ENCODE measurements around the gene CDKL5.
A peak's percentile ranks its signal among the peaks of the same experiment; 100 is the strongest.
"Not testable (repeated sequence)": the region's sequence is repeated elsewhere in the genome, so short reads cannot be mapped to it uniquely, and the experiment has no call there.

CDKL5 gene

GRCh38 chrX:18425199-18426003, at the start of gene CDKL5:
TSS of gene CDKL5 (plus strand) at chrX:18425608. CDS start at chrX:18507097, 81,489 bp downstream.
- peak; percentile 94 for DNase-seq

DNA sequence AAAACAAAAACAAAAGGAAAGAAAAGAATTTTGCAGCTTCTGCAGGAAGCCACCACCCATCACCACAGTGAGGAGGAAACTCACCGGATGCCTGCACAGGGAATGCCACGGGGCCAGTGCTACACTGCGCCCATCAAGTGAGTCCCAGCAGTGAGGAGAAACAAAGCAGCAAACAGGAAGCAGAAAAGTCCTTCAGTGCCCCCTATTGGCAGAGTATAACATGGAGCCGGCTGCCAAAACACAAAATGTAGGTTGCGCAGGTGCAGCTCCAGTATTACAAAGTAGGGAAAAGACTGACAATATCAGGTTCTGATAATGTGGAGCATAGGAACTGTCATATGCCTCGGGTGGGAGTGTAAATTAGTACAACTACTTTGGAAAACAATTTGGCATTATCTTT, 47.6 kb upstream of the CDKL5 start:
- DNase-seq, result peak; percentile 23

DNA sequence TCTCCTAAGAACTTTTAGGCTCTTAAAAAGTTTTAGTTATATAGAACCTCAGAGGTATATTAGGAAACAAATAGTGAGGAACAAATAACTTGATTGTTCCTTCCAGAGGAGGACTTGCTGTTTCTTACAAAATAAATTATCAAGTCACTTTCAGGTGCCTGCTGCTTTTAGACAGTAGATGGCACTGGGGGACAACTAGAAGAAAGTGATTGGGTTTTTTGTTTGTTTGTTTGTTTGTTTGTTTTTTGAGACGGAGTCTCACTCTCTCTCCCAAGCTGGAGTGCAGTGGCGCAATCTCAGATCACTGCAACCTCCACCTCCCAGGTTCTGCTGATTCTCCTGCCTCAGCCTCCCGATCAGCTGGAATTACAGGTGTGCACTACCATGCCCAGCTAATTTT, 35.4 kb upstream of the CDKL5 start:
- no peak for DNase-seq

- peak; percentile 33 for DNase-seq
Observed at GRCh38 chrX:18390941-18391538, 34.4 kb upstream of the CDKL5 start.

DNA sequence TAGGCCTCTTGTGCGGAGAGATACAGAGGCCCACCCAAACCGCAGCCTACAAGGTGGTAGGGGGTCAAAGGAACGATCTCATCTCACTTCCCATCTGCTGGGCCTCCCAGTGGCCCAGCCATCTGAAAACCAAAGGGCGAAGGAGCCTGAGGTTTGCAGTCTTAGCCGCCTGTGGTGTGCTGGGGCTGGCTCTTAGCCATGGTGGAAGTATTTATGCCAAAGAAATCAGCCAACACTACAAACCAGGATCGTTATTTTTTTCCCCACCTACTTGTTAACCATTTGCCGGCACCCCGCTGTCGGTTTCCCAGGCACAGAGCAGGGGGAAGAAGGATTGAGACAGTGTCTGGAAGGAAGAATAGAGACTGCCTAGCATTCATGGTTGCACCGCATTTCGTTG, 30.9 kb upstream of the CDKL5 start:
- no peak for DNase-seq

DNA sequence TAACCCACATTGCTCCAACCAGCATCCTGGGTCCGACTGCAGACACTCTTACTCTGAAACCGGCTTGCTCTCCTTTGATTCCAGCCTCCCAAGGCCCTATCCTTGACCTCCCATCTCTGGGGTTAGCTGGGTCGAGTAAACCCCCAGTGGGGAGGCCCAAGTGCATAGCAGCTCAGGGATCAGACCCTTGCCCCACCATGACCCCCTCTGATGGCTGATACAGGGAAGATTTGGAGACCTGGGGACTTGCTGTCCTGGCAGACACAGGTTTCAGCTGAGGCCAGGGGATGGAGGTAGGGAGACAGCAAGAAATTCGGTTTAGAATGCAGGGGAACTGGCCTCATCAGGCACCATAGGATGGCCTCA, 23.6 kb upstream of the CDKL5 start:
- no peak for DNase-seq

GRCh38 chrX:18406531-18407266, 18.7 kb upstream of the CDKL5 start:
- peak; percentile 20 for DNase-seq

- DNase-seq, result peak; percentile 10
Observed at GRCh38 chrX:18410038-18410437, 15.4 kb upstream of the CDKL5 start.

GRCh38 chrX:18415386-18415785, 10.0 kb upstream of the CDKL5 start:
- peak; percentile 38 for DNase-seq

GRCh38 chrX:18422325-18422724, 3.1 kb upstream of the CDKL5 start:
- peak; percentile 86 for DNase-seq

- no peak for DNase-seq
Observed at GRCh38 chrX:18422886-18423285, 2.5 kb upstream of the CDKL5 start.

- DNase-seq, result peak; percentile 48
Observed at GRCh38 chrX:18424482-18425198, 768 bp upstream of the CDKL5 start.

DNA sequence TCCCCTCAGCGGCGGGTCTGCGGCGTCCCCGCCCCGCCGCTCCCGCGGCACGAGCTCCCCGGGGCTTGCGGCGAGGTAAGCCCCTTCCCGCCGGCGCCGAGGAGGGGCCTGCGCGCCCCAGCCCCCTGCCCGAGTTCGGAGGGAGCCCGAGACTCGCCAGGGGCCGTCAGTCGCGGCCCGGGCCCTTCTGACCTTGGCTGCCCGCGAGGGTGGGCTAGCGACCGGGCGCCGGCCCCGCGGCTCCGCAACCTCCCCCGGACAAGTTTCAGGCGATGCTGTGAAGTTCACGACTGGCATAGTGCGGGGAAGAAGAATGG, 554 bp downstream of the CDKL5 start:
- DNase-seq, result no peak

GRCh38 chrX:18428006-18428405, 2.6 kb downstream of the CDKL5 start:
- no peak for DNase-seq

DNA sequence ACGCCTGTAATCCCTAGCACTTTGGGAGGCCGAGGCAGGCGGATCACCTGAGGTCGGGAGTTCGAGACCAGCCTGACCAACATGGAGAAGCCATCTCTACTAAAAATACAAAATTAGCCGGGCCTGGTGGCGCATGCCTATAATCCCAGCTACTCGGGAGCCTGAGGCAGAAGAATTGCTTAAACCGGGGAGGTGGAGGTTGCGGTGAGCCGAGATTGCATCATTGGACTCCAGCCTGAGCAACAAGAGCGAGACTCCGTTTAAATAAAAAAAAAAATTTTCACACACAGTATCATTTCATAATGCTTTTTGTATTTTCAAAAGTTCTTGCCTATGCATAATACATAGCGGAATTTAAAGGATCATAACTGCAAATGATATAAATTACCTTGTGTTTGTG, 7.9 kb downstream of the CDKL5 start:
- DNase-seq, result not testable (repeated sequence)

DNA sequence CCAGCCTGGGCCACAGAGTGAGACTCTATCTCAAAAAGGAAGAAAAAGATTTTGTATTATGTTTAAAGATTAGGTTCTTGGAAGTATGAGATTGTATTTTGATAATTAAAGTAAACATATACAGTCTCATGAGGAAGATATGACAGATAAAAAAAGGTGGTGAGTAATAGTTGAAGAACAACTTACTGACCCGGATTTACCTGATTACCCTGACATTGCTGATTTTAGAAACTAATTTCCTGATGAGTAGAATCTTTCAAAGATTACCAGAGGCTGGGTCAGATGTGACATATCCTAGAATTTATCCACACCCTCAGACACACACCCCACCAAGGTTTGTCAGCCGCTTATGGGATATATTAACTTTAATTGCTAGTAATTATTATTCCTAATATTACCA, 9.5 kb downstream of the CDKL5 start:
- no peak for DNase-seq

DNA sequence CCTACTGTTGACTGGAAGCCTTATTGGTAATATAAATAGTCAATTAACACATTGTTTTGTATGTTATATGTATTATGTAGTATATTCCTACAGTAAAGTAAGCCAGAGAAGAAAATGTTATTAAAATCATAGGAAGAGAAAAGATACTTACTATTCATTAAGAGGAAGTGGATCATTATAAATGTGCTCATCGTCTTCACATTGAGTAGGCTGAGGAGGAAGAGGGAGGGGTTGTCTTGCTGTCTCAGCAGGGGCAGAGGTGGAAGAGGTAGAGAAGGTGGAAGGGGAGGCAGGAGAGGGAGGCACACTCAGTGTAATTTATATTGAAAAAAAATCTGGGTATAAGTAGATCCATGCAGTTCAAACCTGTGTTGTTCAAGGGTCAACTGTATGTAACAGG, 10.6 kb downstream of the CDKL5 start:
- DNase-seq, result no peak

DNA sequence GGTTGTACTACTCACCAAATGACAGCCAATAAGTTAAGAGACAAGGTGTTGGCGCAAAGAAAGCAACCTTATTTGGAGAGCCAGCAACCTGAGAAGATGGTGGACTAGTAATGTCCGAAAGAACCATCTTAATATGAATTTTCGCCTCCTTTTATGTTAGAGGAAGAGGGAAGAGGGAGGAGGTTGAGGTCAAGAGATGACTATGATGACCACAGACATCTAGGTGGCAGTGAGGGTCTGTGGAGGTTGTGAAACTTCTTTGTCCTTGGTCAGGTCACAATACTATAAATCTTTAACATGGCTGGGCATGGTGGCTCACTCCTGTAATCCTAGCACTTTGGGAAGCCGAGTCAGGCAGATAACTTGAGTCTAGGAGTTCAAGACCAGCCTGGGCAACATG, 15.4 kb downstream of the CDKL5 start:
- no peak for DNase-seq

- DNase-seq, result no peak
Observed at GRCh38 chrX:18441780-18442367, 16.5 kb downstream of the CDKL5 start.

- no peak for DNase-seq
Observed at GRCh38 chrX:18448416-18448815, 23.0 kb downstream of the CDKL5 start.

- no peak for DNase-seq
Observed at GRCh38 chrX:18449236-18449635, 23.8 kb downstream of the CDKL5 start.

- DNase-seq, result no peak
Observed at GRCh38 chrX:18455384-18455783, 30.0 kb downstream of the CDKL5 start.

- no peak for DNase-seq
Observed at GRCh38 chrX:18457000-18457399, 31.6 kb downstream of the CDKL5 start.

Data from EL (cell line).